ENCODE measurements around the gene S100A5.

The S100A5 gene

GRCh38 chr1:153546796-153547559 lies 6.2 kb upstream of the S100A5 start:
- H3K36me3 ChIP-seq (ENCODE audit: insufficient read depth, low read length): no peaks in the 10 kb centered on the region
- H3K4me1 ChIP-seq (ENCODE audit: insufficient read depth, low read length): peaks cover 69% of the 10 kb centered on the region
- no peaks in the 10 kb centered on the region for H3K9me3 ChIP-seq (ENCODE audit: control insufficient read depth, insufficient read depth, low read length)
- no peak overlapping the region for H3K9ac ChIP-seq (ENCODE audit: low read depth, low read length)

- H3K9me3 ChIP-seq (ENCODE audit: control insufficient read depth, insufficient read depth, low read length): no peaks in the 10 kb centered on the region
- H3K36me3 ChIP-seq (ENCODE audit: insufficient read depth, low read length): no peaks in the 10 kb centered on the region
- H3K4me1 ChIP-seq (ENCODE audit: insufficient read depth, low read length): peaks cover 73% of the 10 kb centered on the region
- H3K9ac ChIP-seq (ENCODE audit: low read depth, low read length): no peak overlapping the region
These were observed 5.6 kb upstream of the S100A5 start for GRCh38 chr1:153546371-153546770.

GRCh38 chr1:153545067-153546055 lies 4.6 kb upstream of the S100A5 start, which contains the start of gene S100A4:
TSS of gene S100A4 (minus strand) at chr1:153545806. CDS start at chr1:153544794, 1,012 bp downstream.
- no peaks in the 10 kb centered on the region for H3K9me3 ChIP-seq (ENCODE audit: control insufficient read depth, insufficient read depth, low read length)
- H3K4me1 ChIP-seq (ENCODE audit: insufficient read depth, low read length): peaks cover 65% of the 10 kb centered on the region
- no peaks in the 10 kb centered on the region for H3K36me3 ChIP-seq (ENCODE audit: insufficient read depth, low read length)
- peak within 1 kb of the TSS; percentile 41 for H3K9ac ChIP-seq (ENCODE audit: low read depth, low read length)

GRCh38 chr1:153544453-153545066 lies 3.8 kb upstream of the S100A5 start:
- no peaks in the 10 kb centered on the region for H3K9me3 ChIP-seq (ENCODE audit: control insufficient read depth, insufficient read depth, low read length)
- H3K36me3 ChIP-seq (ENCODE audit: insufficient read depth, low read length): no peaks in the 10 kb centered on the region
- H3K4me1 ChIP-seq (ENCODE audit: insufficient read depth, low read length): peaks cover 57% of the 10 kb centered on the region
- H3K9ac ChIP-seq (ENCODE audit: low read depth, low read length): peak overlapping the region; percentile 41; the same call in 1 of the 2 replicates

DNA sequence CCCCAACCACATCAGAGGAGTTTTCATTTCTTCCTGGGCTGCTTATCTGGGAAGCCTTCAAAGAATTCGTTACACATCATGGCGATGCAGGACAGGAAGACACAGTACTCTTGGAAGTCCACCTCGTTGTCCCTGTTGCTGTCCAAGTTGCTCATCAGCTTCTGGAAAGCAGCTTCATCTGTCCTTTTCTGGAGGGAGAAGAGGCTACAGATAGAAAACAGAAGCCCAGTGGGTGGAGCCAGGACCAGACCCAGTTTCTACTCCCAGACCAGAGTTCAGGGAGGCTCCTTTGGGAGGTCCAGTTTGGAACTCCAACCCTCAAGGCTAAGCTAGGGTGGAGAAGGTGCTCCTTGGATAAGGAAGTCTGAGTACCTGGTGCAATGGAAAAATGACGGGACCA lies 3.0 kb upstream of the S100A5 start:
- no peak overlapping the region for H3K9ac ChIP-seq (ENCODE audit: low read depth, low read length)

GRCh38 chr1:153542956-153543711 lies 2.4 kb upstream of the S100A5 start:
- H3K4me1 ChIP-seq (ENCODE audit: insufficient read depth, low read length): peaks cover 44% of the 10 kb centered on the region
- no peak overlapping the region for H3K9ac ChIP-seq (ENCODE audit: low read depth, low read length)
- no peaks in the 10 kb centered on the region for H3K36me3 ChIP-seq (ENCODE audit: insufficient read depth, low read length)
- H3K9me3 ChIP-seq (ENCODE audit: control insufficient read depth, insufficient read depth, low read length): no peaks in the 10 kb centered on the region

More for the DNA sequence above, 3.0 kb upstream of the S100A5 start:
- peaks cover 49% of the 10 kb centered on the region for H3K4me1 ChIP-seq (ENCODE audit: insufficient read depth, low read length)
- H3K36me3 ChIP-seq (ENCODE audit: insufficient read depth, low read length): no peaks in the 10 kb centered on the region
- no peaks in the 10 kb centered on the region for H3K9me3 ChIP-seq (ENCODE audit: control insufficient read depth, insufficient read depth, low read length)

DNA sequence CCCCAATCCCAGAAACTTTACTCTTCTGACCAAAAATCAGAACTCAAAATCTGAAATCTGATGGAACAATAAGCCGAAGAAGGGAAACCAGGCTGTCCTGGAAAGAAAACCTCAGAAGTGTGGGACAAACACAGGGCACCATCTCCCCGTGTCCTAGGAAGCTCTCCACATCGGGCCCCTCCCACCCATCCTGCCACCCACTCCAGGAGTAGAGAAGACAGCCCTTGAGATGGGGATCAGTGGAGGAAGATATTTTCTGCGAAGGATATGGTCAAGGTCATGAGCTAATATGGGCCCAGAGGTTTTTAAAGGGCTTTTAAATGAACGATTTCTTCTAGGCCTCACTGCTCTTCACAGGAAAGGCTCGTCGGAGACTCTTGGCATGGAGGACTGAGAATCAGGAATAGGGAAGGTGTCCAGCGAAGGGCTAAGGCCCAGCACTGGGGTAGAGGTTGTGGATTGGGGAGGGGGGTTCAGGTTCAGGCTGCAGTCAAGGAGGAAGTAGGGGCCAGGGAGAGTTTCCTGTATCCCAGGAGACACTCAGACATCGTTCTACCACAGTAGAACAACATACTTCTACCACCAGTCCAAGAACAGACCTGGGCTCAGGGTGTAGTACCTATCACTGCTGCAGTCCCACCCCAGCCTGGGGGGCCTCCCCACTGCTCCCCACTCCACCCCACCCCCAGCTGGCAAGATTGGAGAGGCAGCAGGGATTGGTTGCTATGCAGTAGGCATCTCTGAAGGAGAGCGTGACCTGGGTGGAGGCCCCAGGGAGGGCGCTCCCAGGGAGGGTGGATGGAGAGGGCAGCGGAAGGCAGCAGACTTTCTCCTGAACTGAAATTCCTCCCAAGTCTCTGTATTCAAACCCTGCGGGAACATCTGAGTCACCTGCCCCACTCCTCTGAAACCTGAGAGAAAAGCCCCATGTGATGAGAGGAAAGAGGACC lies 1.2 kb upstream of the S100A5 start:
- peaks cover 35% of the 10 kb centered on the region for H3K4me1 ChIP-seq (ENCODE audit: insufficient read depth, low read length)
- H3K36me3 ChIP-seq (ENCODE audit: insufficient read depth, low read length): no peaks in the 10 kb centered on the region
- no peaks in the 10 kb centered on the region for H3K9me3 ChIP-seq (ENCODE audit: control insufficient read depth, insufficient read depth, low read length)
- no peak overlapping the region for H3K9ac ChIP-seq (ENCODE audit: low read depth, low read length)

DNA sequence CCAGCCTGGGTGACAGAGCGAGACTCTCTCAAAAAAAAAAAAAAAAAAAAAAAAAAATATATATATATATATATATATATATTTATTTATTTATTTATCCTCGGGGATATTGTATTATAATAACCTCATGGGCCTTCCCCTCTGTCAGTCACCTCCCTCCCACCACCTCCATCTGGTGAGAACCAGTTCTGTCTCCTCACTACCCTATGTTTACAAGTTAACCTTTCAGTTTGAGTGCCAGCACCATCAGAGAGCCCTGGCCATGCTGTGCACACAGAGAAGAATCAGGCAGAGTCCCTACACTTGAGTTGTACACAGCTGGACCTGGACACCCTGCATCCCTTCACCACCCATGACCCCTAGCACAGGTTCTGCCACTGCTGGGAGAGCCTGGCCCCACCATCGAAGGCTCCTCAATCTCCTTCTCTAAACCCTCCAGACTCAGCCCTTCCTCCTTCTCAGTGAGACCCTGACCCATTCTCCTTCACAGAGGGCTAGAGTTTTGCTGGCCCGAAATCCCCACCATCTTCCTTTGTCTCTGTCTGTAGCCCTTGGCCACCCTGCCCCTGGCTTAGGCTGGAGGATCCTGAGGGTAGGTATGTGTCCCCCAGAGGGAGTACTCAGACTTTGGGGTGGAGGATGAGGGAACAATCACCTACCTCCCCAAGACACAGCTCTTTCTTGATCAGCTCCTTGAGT lies 1.2 kb downstream of the S100A5 start:
- Histone ChIP-seq H3K4me1 (ENCODE audit: insufficient read depth, low read length) (peaks cover 28% of the 10 kb centered on the region), H3K36me3 (ENCODE audit: insufficient read depth, low read length) (no peaks in the 10 kb centered on the region), H3K9ac (ENCODE audit: low read depth, low read length) (no peak overlapping the region), H3K9me3 (ENCODE audit: control insufficient read depth, insufficient read depth, low read length) (no peaks in the 10 kb centered on the region)

DNA sequence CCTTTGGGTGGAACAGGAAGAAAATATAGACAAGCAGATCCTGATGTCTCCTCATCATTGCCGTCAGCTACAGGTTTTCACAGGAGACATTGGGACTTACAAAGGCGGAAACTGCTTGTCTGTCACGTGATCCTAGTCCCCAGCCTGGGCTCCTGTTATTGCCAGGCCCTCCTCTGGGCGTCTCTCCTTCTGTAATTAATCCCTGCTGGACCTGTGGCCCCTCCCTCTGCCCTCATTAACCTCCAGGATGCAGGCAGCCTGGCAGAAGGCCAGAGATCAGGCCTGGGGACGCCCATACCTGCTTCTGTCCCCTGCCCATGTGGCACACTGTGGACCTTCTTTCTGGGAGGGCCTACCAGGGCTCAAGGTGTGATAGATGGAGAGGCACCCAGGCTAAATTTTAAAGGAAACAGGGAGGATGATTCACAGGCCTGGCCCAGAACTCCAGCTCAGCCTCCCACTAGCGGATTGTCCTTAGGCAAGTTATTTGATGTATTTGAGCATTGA lies 2.4 kb downstream of the S100A5 start:
- H3K36me3 ChIP-seq (ENCODE audit: insufficient read depth, low read length): no peaks in the 10 kb centered on the region
- no peaks in the 10 kb centered on the region for H3K9me3 ChIP-seq (ENCODE audit: control insufficient read depth, insufficient read depth, low read length)
- H3K9ac ChIP-seq (ENCODE audit: low read depth, low read length): no peak overlapping the region
- peaks cover 30% of the 10 kb centered on the region; the same call in 1 of the 2 replicates for H3K4me1 ChIP-seq (ENCODE audit: insufficient read depth, low read length)

DNA sequence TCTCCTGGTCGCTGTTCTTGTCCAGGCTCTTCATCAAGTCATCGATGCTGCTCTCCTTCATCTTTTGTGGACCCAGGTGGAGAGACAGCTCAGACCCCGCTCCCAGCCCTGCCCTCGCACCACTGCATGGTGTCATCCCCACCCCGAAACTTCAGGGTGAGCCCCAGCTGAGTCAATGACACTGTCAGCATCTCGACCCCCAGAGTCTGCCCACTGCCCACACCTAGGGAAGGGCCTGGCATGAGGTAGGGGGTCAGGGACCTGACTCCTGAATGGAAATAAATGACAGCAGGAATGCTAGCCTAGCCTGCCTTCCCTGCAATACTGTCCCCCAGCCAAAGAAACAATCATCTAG lies 3.4 kb downstream of the S100A5 start:
- H3K9me3 ChIP-seq (ENCODE audit: control insufficient read depth, insufficient read depth, low read length): no peaks in the 10 kb centered on the region
- no peaks in the 10 kb centered on the region for H3K36me3 ChIP-seq (ENCODE audit: insufficient read depth, low read length)
- no peak overlapping the region for H3K9ac ChIP-seq (ENCODE audit: low read depth, low read length)
- peaks cover 30% of the 10 kb centered on the region for H3K4me1 ChIP-seq (ENCODE audit: insufficient read depth, low read length)

DNA sequence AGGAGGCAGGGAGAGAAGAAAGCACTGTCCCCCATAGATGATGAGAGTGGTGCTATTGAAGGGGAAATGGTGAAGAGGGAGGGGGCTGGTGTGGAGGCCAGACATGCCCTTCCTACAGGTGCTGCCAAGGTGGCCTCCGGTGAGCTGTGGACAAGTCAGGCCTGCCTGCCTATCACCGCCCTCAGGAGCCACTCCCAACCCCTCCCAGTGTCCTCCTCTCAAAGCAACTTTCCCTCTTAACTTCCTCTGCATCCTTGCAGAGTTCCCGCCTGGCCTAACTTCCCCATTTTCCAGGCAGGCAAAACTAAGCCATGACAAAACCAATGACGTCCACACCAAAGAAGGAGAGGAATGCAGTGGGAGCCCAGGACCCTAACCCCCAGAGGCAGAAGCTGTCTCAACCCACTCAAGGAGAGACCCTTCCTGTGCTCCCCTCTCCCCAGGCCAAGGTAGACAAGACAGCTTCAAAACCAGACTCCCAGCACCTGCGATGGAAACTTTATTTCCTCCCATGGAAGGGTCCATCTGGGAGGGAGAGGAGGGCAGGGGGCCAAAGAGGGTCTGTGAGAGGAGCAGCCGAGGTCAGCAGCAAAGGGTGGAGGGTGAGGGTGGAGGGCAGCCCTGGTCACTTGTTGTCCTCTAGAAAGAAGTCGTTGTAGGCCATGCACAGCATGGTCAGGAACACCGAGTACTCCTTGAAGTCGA lies 3.9 kb downstream of the S100A5 start:
- Histone ChIP-seq H3K9ac (ENCODE audit: low read depth, low read length) (peak overlapping the region; percentile 46; the same call in 1 of the 2 replicates), H3K9me3 (ENCODE audit: control insufficient read depth, insufficient read depth, low read length) (no peaks in the 10 kb centered on the region), H3K36me3 (ENCODE audit: insufficient read depth, low read length) (no peaks in the 10 kb centered on the region), H3K4me1 (ENCODE audit: insufficient read depth, low read length) (peaks cover 28% of the 10 kb centered on the region)
